SK-N-MC (cell line): ENCODE data around the gene PLEKHA5.

Experiments
- DNase-seq: peaks from one replicate; pipeline ENCODE4 v3.0.0-alpha.2; 2011; ENCODE audit warnings: low read depth, low spot score
- H3K27ac ChIP-seq: fragments of 200-600 bp; sonication (generic); 2 replicates; pipeline ENCODE4 v1.5.1; 2016; ENCODE audit warnings: mixed run types
- H3K36me3 ChIP-seq: fragments of 200-600 bp; sonication (generic); 2 replicates; pipeline ENCODE4 v1.6.1; 2017; ENCODE audit warnings: antibody characterized with exemption, low read length, mixed read lengths; ENCODE audit not compliant: insufficient read depth
- H3K4me3 ChIP-seq: fragments of 200-600 bp; sonication (generic); 2 replicates; pipeline ENCODE4 v1.5.1; 2016
- H3K9ac ChIP-seq: fragments of 200-600 bp; sonication (generic); 2 replicates; pipeline ENCODE4 v1.8.0; 2017; ENCODE audit warnings: mixed run types, mixed read lengths; ENCODE audit not compliant: insufficient read length
- H3K9me3 ChIP-seq: fragments of 200-600 bp; sonication (generic); 2 replicates; pipeline ENCODE4 v1.6.1; 2017; ENCODE audit warnings: low read depth, mild to moderate bottlenecking, antibody characterized with exemption, low read length, moderate library complexity, mixed read lengths
- EZH2 ChIP-seq: fragments of 200-600 bp; sonication (generic); IDR thresholded peaks from one replicate; pipeline ENCODE4 v1.6.1; 2017; ENCODE audit warnings: antibody characterized with exemption
- FOXP2 ChIP-seq: optimal IDR thresholded peaks from 2 replicates; pipeline ENCODE3; 2011; ENCODE audit warnings: mild to moderate bottlenecking, moderate library complexity; ENCODE audit not compliant: insufficient read depth; ENCODE audit errors: extremely low read length, control extremely low read depth
- POLR2AphosphoS5 ChIP-seq: IDR thresholded peaks from 2 replicates; pipeline ENCODE4 v1.6.1; 2012; ENCODE audit warnings: mild to moderate bottlenecking, low read depth, low read length, borderline replicate concordance

The PLEKHA5 gene

GRCh38 chr12:19140381-19141236 lies 11.1 kb downstream of the PLEKHA5 start:
- H3K36me3 ChIP-seq, result no peaks in the 10 kb centered on the region
- H3K9ac ChIP-seq, result no peak overlapping the region
- TF ChIP-seq FOXP2 (no peak), POLR2AphosphoS5 (no peak), EZH2 (no peak)
- H3K4me3 ChIP-seq, result no peak overlapping the region
- no peaks in the 10 kb centered on the region for H3K9me3 ChIP-seq
- H3K27ac ChIP-seq, result no peak overlapping the region
- no peak for DNase-seq

GRCh38 chr12:19142499-19142898 lies 13.0 kb downstream of the PLEKHA5 start:
- Histone ChIP-seq H3K9ac (no peak overlapping the region), H3K9me3 (no peaks in the 10 kb centered on the region), H3K27ac (no peak overlapping the region), H3K4me3 (no peak overlapping the region), H3K36me3 (no peaks in the 10 kb centered on the region)
- DNase-seq, result no peak
- TF ChIP-seq FOXP2, result no peak
- no peak for TF ChIP-seq POLR2AphosphoS5
- no peak for TF ChIP-seq EZH2

- Histone ChIP-seq H3K27ac (no peak overlapping the region), H3K9ac (no peak overlapping the region), H3K4me3 (no peak overlapping the region), H3K9me3 (no peaks in the 10 kb centered on the region), H3K36me3 (no peaks in the 10 kb centered on the region)
- DNase-seq, result no peak
- TF ChIP-seq EZH2 (no peak), FOXP2 (no peak), POLR2AphosphoS5 (no peak)
Observed at GRCh38 chr12:19144287-19144686, 14.8 kb downstream of the PLEKHA5 start.

GRCh38 chr12:19144985-19145384 lies 15.5 kb downstream of the PLEKHA5 start:
- H3K4me3 ChIP-seq, result no peak overlapping the region
- no peaks in the 10 kb centered on the region for H3K36me3 ChIP-seq
- TF ChIP-seq EZH2, result no peak
- TF ChIP-seq FOXP2, result no peak
- no peak for TF ChIP-seq POLR2AphosphoS5
- no peak overlapping the region for H3K9ac ChIP-seq
- no peak for DNase-seq
- no peaks in the 10 kb centered on the region for H3K9me3 ChIP-seq
- H3K27ac ChIP-seq, result no peak overlapping the region

- H3K36me3 ChIP-seq, result no peaks in the 10 kb centered on the region
- no peak for DNase-seq
- H3K9me3 ChIP-seq, result no peaks in the 10 kb centered on the region
- H3K4me3 ChIP-seq, result no peak overlapping the region
- no peak overlapping the region for H3K27ac ChIP-seq
- H3K9ac ChIP-seq, result no peak overlapping the region
- no peak for TF ChIP-seq EZH2
- no peak for TF ChIP-seq POLR2AphosphoS5
- no peak for TF ChIP-seq FOXP2
Observed at GRCh38 chr12:19148860-19149259, 19.3 kb downstream of the PLEKHA5 start.

- H3K9me3 ChIP-seq, result no peaks in the 10 kb centered on the region
- H3K4me3 ChIP-seq, result no peak overlapping the region
- H3K27ac ChIP-seq, result no peak overlapping the region
- H3K36me3 ChIP-seq, result no peaks in the 10 kb centered on the region
- no peak overlapping the region for H3K9ac ChIP-seq
- TF ChIP-seq POLR2AphosphoS5 (no peak), EZH2 (no peak), FOXP2 (no peak)
- no peak for DNase-seq
Observed at GRCh38 chr12:19150273-19150900, 20.9 kb downstream of the PLEKHA5 start.

GRCh38 chr12:19151298-19151697 lies 21.8 kb downstream of the PLEKHA5 start:
- Histone ChIP-seq H3K36me3 (no peaks in the 10 kb centered on the region), H3K9me3 (no peaks in the 10 kb centered on the region), H3K9ac (no peak overlapping the region), H3K4me3 (no peak overlapping the region), H3K27ac (no peak overlapping the region)
- TF ChIP-seq EZH2, result no peak
- no peak for DNase-seq

- TF ChIP-seq POLR2AphosphoS5 (no peak), FOXP2 (no peak), EZH2 (no peak)
- H3K9me3 ChIP-seq, result no peaks in the 10 kb centered on the region
- H3K36me3 ChIP-seq, result no peaks in the 10 kb centered on the region
- no peak overlapping the region for H3K27ac ChIP-seq
- DNase-seq, result no peak
- H3K4me3 ChIP-seq, result no peak overlapping the region
- no peak overlapping the region for H3K9ac ChIP-seq
Observed at GRCh38 chr12:19153396-19153795, 23.9 kb downstream of the PLEKHA5 start.
